ENCODE measurements around the gene SLC35E3.
"Not testable (repeated sequence)": the region's sequence is repeated elsewhere in the genome, so short reads cannot be mapped to it uniquely, and the experiment has no call there.

The SLC35E3 gene

GRCh38 chr12:68802911-68803651 lies 57.1 kb downstream of the SLC35E3 start:
- H3K4me2 ChIP-seq (ENCODE audit: low read length); H2AFZ ChIP-seq (ENCODE audit: low read length): not testable (repeated sequence)
- H3K4me1 ChIP-seq (ENCODE audit: insufficient read depth, low read length, severe bottlenecking): peaks cover 51% of the 10 kb centered on the region

GRCh38 chr12:68803948-68804656 lies 58.1 kb downstream of the SLC35E3 start:
- no peaks in the 10 kb centered on the region for H3K9me3 ChIP-seq (ENCODE audit: low read length)
- H3K4me3 ChIP-seq (ENCODE audit: low read depth, low read length, poor library complexity, severe bottlenecking): no peak overlapping the region
- H3K36me3 ChIP-seq (ENCODE audit: insufficient read depth, low read length): peaks cover 5% of the 10 kb centered on the region
- no peak for TF ChIP-seq EZH2 (IDR thresholded peaks at IDR 0.05; ENCODE audit: borderline replicate concordance, low read length)
- TF ChIP-seq CTCF (IDR thresholded peaks at IDR 0.05; ENCODE audit: low read length): no peak
- H3F3A ChIP-seq (ENCODE audit: insufficient read depth, low read length): peaks cover 9% of the 10 kb centered on the region; the same call in 1 of the 2 replicates
- no peak overlapping the region for H3K9ac ChIP-seq (ENCODE audit: low read length)
- no peaks in the 10 kb centered on the region for H4K20me1 ChIP-seq (ENCODE audit: insufficient read depth, low read length)
- H3K79me2 ChIP-seq (ENCODE audit: insufficient read depth, low read length): peaks cover 4% of the 10 kb centered on the region
- H3K9me2 ChIP-seq (ENCODE audit: low read depth, low read length): no peaks in the 10 kb centered on the region
- no peak overlapping the region for H3K4me2 ChIP-seq (ENCODE audit: low read length)
- peaks cover 51% of the 10 kb centered on the region for H3K4me1 ChIP-seq (ENCODE audit: insufficient read depth, low read length, severe bottlenecking)
- no peak overlapping the region for H2AFZ ChIP-seq (ENCODE audit: low read length)
- H3K27ac ChIP-seq (ENCODE audit: low read depth, low read length, poor library complexity, severe bottlenecking): peak overlapping the region; percentile 99
- no peaks in the 10 kb centered on the region for H3K27me3 ChIP-seq (ENCODE audit: insufficient read depth, low read length)

More at GRCh38 chr12:68802911-68803651, 57.1 kb downstream of the SLC35E3 start:
- H3K9me3 ChIP-seq (ENCODE audit: low read length); H3F3A ChIP-seq (ENCODE audit: insufficient read depth, low read length); H3K4me3 ChIP-seq (ENCODE audit: low read depth, low read length, poor library complexity, severe bottlenecking); H4K20me1 ChIP-seq (ENCODE audit: insufficient read depth, low read length); H3K36me3 ChIP-seq (ENCODE audit: insufficient read depth, low read length); H3K27me3 ChIP-seq (ENCODE audit: insufficient read depth, low read length); H3K9ac ChIP-seq (ENCODE audit: low read length); H3K79me2 ChIP-seq (ENCODE audit: insufficient read depth, low read length); H3K9me2 ChIP-seq (ENCODE audit: low read depth, low read length): not testable (repeated sequence)
- peak overlapping the region; percentile 57 for H3K27ac ChIP-seq (ENCODE audit: low read depth, low read length, poor library complexity, severe bottlenecking)

GRCh38 chr12:68804657-68805591 lies 58.9 kb downstream of the SLC35E3 start:
- Histone ChIP-seq H3K4me2 (ENCODE audit: low read length) (no peak overlapping the region), H3K9ac (ENCODE audit: low read length) (peak overlapping the region; percentile 64)

More at GRCh38 chr12:68804657-68805591, 58.9 kb downstream of the SLC35E3 start:
- no peaks in the 10 kb centered on the region for H3K27me3 ChIP-seq (ENCODE audit: insufficient read depth, low read length)
- peaks cover 13% of the 10 kb centered on the region for H3K36me3 ChIP-seq (ENCODE audit: insufficient read depth, low read length)
- TF ChIP-seq EZH2 (IDR thresholded peaks at IDR 0.05; ENCODE audit: borderline replicate concordance, low read length): no peak
- no peak for TF ChIP-seq CTCF (IDR thresholded peaks at IDR 0.05; ENCODE audit: low read length)
- H3K27ac ChIP-seq (ENCODE audit: low read depth, low read length, poor library complexity, severe bottlenecking): peak overlapping the region; percentile 99
- H3K4me3 ChIP-seq (ENCODE audit: low read depth, low read length, poor library complexity, severe bottlenecking): no peak overlapping the region
- peaks cover 12% of the 10 kb centered on the region for H3K79me2 ChIP-seq (ENCODE audit: insufficient read depth, low read length)
- no peak overlapping the region for H2AFZ ChIP-seq (ENCODE audit: low read length)
- peaks cover 11% of the 10 kb centered on the region; the same call in 1 of the 2 replicates for H3F3A ChIP-seq (ENCODE audit: insufficient read depth, low read length)
- H3K9me2 ChIP-seq (ENCODE audit: low read depth, low read length): no peaks in the 10 kb centered on the region
- no peaks in the 10 kb centered on the region for H3K9me3 ChIP-seq (ENCODE audit: low read length)
- H3K4me1 ChIP-seq (ENCODE audit: insufficient read depth, low read length, severe bottlenecking): peaks cover 57% of the 10 kb centered on the region
- H4K20me1 ChIP-seq (ENCODE audit: insufficient read depth, low read length): no peaks in the 10 kb centered on the region

Measured in OCI-LY1 (cell line).